ENCODE measurements around the gene PAMR1.
"Not testable (repeated sequence)": the region's sequence is repeated elsewhere in the genome, so short reads cannot be mapped to it uniquely, and the experiment has no call there.

DNA sequence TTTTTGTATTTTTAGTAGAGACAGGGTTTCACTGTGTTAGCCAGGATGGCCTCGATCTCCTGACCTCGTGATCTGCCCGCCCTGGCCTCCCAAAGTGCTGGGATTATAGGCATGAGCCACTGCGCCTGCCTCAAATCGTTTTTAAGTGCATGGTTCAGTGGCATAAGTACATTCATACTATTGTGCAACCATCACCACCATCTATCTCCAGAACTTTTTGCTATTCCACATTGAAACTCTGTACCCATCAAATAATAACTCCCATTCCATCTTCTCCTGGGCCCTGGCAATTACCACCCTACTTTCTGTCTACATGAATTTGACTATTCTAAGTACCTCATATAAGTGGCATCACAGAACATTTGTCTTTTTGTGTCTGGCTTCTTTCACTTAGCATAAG, 3.3 kb downstream of the PAMR1 start:
- TF ChIP-seq POLR2A (IDR thresholded peaks at IDR 0.05; ENCODE audit: low read depth, low read length); POLR2AphosphoS5 (IDR thresholded peaks at IDR 0.05; ENCODE audit: low read depth, low read length); PAX5 (IDR thresholded peaks at IDR 0.05; ENCODE audit: insufficient read depth, low read length, severe bottlenecking); POU2F2 (IDR thresholded peaks at IDR 0.05; ENCODE audit: low read depth, low read length): not testable (repeated sequence)

Measured in GM12891 (cell line).